Osteocyte (in vitro differentiated cells): Measurements from ENCODE around the gene GPD1. TPM values are rescaled to one million over a fixed set of nuclear protein-coding genes. Genes with fewer than 3 reads are reported as not detected.

Source experiments
- DNase-seq: peaks from one replicate; pipeline ENCODE4 v3.0.0; 2021; ENCODE audit warnings: mixed read lengths; ENCODE audit not compliant: unreplicated experiment; ENCODE audit errors: extremely low spot score
- H3K27ac Mint-ChIP-seq: one replicate; pipeline ENCODE4 v1.8.0; 2021; ENCODE audit warnings: mild to moderate bottlenecking, mixed read lengths; ENCODE audit not compliant: unreplicated experiment
- H3K27me3 Mint-ChIP-seq: one replicate; pipeline ENCODE4 v1.8.0; 2021; ENCODE audit warnings: mixed read lengths; ENCODE audit not compliant: unreplicated experiment
- H3K36me3 Mint-ChIP-seq: one replicate; pipeline ENCODE4 v1.8.0; 2021; ENCODE audit warnings: mixed read lengths; ENCODE audit not compliant: unreplicated experiment
- H3K4me1 Mint-ChIP-seq: one replicate; pipeline ENCODE4 v1.8.0; 2021; ENCODE audit warnings: mixed read lengths; ENCODE audit not compliant: unreplicated experiment
- H3K4me3 Mint-ChIP-seq: one replicate; pipeline ENCODE4 v1.8.0; 2021; ENCODE audit warnings: mild to moderate bottlenecking, moderate library complexity, mixed read lengths; ENCODE audit not compliant: unreplicated experiment
- H3K9me3 Mint-ChIP-seq: one replicate; pipeline ENCODE4 v1.8.0; 2021; ENCODE audit warnings: mixed read lengths; ENCODE audit not compliant: unreplicated experiment
- long read RNA-seq: library from polyadenylated mRNA; unstranded; transcript quantifications from one replicate; pipeline ENCODE4 v2.0.0, GENCODE V29; 2021
- total RNA-seq: library from RNA; stranded (reverse); gene quantifications from 2 replicates; pipeline ENCODE4 v1.2.1, GENCODE V29; 2021
- TF ChIP-seq, protein P1 (sequence below): fragments of 200-600 bp; sonication (generic); IDR thresholded peaks from 2 replicates; pipeline ENCODE4 v1.5.0; 2021; ENCODE audit warnings: antibody characterized with exemption, mild to moderate bottlenecking, moderate library complexity

The GPD1 gene
- 0.43 TPM in 1 of 2 replicates, not detected in the other for total RNA-seq
- long read RNA-seq = 0 reads

DNA sequence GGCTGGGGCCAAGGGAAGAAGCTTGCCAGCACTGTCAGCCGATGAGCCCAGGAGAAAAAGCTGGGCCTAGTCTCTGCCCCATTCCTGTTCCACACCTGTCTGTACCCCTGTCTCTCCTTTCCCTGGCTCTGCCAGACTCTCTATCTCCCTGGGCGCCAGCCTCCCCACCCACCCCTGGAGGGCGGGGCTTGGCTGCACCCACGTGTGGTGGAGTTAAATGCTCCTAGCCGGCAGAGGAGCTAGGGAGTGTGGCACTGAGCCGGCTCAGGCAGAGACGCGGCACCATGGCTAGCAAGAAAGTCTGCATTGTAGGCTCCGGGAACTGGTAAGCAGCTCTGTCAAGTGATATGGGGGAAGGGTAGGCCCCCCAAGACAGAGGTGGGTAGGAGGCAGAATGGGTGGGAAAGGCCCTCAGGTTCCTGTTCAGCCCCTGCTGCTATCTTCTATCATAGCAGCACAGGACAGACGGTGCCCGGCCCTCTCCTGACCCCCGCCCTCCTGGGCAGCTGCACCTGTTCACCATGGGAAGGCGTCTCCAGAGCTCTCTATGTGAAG lies at the start of gene GPD1:
Gene GPD1 (plus strand): TSS at position 242 of the 555 bp plus-strand sequence. CDS start 43 bp downstream, at position 285.
- TF ChIP-seq, protein P1, sequence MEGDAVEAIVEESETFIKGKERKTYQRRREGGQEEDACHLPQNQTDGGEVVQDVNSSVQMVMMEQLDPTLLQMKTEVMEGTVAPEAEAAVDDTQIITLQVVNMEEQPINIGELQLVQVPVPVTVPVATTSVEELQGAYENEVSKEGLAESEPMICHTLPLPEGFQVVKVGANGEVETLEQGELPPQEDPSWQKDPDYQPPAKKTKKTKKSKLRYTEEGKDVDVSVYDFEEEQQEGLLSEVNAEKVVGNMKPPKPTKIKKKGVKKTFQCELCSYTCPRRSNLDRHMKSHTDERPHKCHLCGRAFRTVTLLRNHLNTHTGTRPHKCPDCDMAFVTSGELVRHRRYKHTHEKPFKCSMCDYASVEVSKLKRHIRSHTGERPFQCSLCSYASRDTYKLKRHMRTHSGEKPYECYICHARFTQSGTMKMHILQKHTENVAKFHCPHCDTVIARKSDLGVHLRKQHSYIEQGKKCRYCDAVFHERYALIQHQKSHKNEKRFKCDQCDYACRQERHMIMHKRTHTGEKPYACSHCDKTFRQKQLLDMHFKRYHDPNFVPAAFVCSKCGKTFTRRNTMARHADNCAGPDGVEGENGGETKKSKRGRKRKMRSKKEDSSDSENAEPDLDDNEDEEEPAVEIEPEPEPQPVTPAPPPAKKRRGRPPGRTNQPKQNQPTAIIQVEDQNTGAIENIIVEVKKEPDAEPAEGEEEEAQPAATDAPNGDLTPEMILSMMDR = no peak
- H3K4me1 Mint-ChIP-seq = peaks cover 9% of the 10 kb centered on the region
- H3K36me3 Mint-ChIP-seq = peaks cover 14% of the 10 kb centered on the region
- H3K27me3 Mint-ChIP-seq = no peaks in the 10 kb centered on the region
- H3K4me3 Mint-ChIP-seq = no peak within 1 kb of the TSS
- DNase-seq = no peak
- no peak within 1 kb of the TSS for H3K27ac Mint-ChIP-seq
- no peaks in the 10 kb centered on the region for H3K9me3 Mint-ChIP-seq

DNA sequence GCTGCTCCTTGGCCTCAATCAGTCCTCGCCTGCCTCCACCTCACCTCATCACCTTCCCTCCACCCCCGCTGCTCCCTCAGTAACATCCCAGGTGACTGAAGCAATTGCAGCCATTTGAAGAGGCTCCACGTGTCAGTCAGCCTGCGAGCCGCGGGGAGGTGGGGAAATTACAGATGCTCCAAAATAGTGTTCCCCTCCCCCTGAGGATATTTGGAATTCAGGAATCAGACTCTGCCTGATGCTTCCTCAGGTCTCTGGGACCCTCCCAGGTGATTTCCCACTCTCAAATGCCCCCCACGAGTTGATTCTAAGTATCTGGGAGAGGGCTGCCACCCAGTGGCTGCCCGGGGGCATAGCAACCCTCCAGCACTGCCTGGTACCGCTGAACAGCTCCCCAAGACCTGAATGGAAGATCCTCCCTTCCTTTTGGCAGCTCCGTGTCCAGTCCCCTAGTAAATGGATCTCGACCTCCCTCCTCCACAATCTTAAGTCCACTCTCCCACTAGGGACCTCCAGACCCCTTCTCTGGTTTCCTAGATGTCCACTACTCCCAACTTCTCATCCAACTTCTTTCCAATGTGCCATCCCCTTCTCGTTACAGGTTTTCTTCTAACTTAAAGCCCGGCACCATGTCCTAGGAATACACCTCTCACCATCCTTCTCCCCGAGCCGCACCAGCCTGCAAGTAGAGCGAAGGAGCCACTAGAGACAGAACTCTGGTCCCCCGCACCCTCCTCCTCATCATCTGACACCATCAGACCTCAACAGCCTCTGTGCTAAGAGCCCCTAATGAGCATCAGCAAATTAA lies 47.8 kb upstream of the GPD1 start:
- peak overlapping the region; percentile 47 for H3K4me3 Mint-ChIP-seq
- no peaks in the 10 kb centered on the region for H3K36me3 Mint-ChIP-seq
- TF ChIP-seq, protein P1 = peak; percentile 99
- H3K27me3 Mint-ChIP-seq = peaks cover 35% of the 10 kb centered on the region
- H3K9me3 Mint-ChIP-seq = no peaks in the 10 kb centered on the region
- H3K4me1 Mint-ChIP-seq = peaks cover 15% of the 10 kb centered on the region
- DNase-seq = no peak
- no peak overlapping the region for H3K27ac Mint-ChIP-seq

- no peak for DNase-seq
- H3K4me1 Mint-ChIP-seq = peaks cover 15% of the 10 kb centered on the region
- H3K27me3 Mint-ChIP-seq = peaks cover 30% of the 10 kb centered on the region
- H3K4me3 Mint-ChIP-seq = peak overlapping the region; percentile 81
- H3K9me3 Mint-ChIP-seq = no peaks in the 10 kb centered on the region
- no peaks in the 10 kb centered on the region for H3K36me3 Mint-ChIP-seq
- TF ChIP-seq, protein P1 = no peak
- no peak overlapping the region for H3K27ac Mint-ChIP-seq
Observed at GRCh38 chr12:50056639-50056976, 47.2 kb upstream of the GPD1 start.

- DNase-seq = peak; percentile 89
- Mint-ChIP-seq H3K27me3 (peaks cover 24% of the 10 kb centered on the region), H3K4me3 (peak within 1 kb of the TSS; percentile 81), H3K4me1 (peaks cover 15% of the 10 kb centered on the region), H3K36me3 (no peaks in the 10 kb centered on the region), H3K27ac (peak within 1 kb of the TSS; percentile 25), H3K9me3 (no peaks in the 10 kb centered on the region)
- TF ChIP-seq, protein P1 = peak; percentile 26
Observed at GRCh38 chr12:50057000-50057841, 46.6 kb upstream of the GPD1 start, which contains the start of gene ASIC1. Gene ASIC1, plus strand, starts transcription at chr12:50057596. Its CDS starts 1,171 bp downstream, at chr12:50058767.
